Keratinocyte (primary cell): ENCODE results near the gene AK2.

Source experiments
- CTCF ChIP-seq, 3 experiments: IDR thresholded peaks in 1 of 3; conservative IDR thresholded peaks in 1 of 3; optimal IDR thresholded peaks in 1 of 3; 2 replicates in 2 of 3; 3 replicates in 1 of 3; pipeline versions ENCODE3 to v1.5.1; 2011; ENCODE audit warnings: low read length in 3 of 3, mild to moderate bottlenecking in 3 of 3, moderate library complexity in 2 of 3, control low read depth in 1 of 3, inconsistent platforms in 1 of 3; ENCODE audit not compliant: insufficient read depth in 2 of 3; ENCODE audit errors: extremely low read depth in 1 of 3
- EZH2 ChIP-seq: IDR thresholded peaks from one replicate; pipeline ENCODE4 v1.6.1; 2012; ENCODE audit warnings: inconsistent platforms, mild to moderate bottlenecking, low read length, moderate library complexity

- TF ChIP-seq CTCF (optimal IDR thresholded peaks at IDR 0.05 in 1 of 3, IDR thresholded peaks at IDR 0.05 in 1 of 3, conservative IDR thresholded peaks at IDR 0.05 in 1 of 3; ENCODE audit: extremely low read depth in 1 of 3, insufficient read depth in 2 of 3, low read length in 3 of 3), result no peak
- no peak for TF ChIP-seq EZH2
These were observed 47.3 kb downstream of the AK2 start for GRCh38 chr1:32989160-32990050.
